Anterior cingulate cortex (tissue), 58 donors: Measurements from ENCODE around the gene UNC5C.

Source experiments
- DNase-seq, 58 donors: peaks; one replicate each; lab custom pipeline; 2025; lab: John Stamatoyannopoulos, UW

Gene UNC5C

GRCh38 chr4:95238554-95238953, 310.2 kb downstream of the UNC5C start:
- DNase-seq = no peak

GRCh38 chr4:95232358-95233156, 316.2 kb downstream of the UNC5C start:
- DNase-seq = peak in 25 of 58 donors; percentile 7 to 88 (median 38)

- no peak for DNase-seq
Measured at GRCh38 chr4:95231681-95232080, 317.1 kb downstream of the UNC5C start.

GRCh38 chr4:95225849-95226248, 322.9 kb downstream of the UNC5C start:
- DNase-seq = peak in 1 of 58 donors; percentile 19

- DNase-seq = no peak
Measured at GRCh38 chr4:95224402-95224801, 324.4 kb downstream of the UNC5C start.

- DNase-seq = no peak
Measured at GRCh38 chr4:95220205-95221175, 328.3 kb downstream of the UNC5C start.

- no peak for DNase-seq
Measured at GRCh38 chr4:95219109-95219508, 329.7 kb downstream of the UNC5C start.

GRCh38 chr4:95217197-95217596, 331.6 kb downstream of the UNC5C start:
- DNase-seq = no peak

- DNase-seq = no peak
Measured at GRCh38 chr4:95216636-95217035, 332.1 kb downstream of the UNC5C start.

GRCh38 chr4:95215991-95216605, 332.7 kb downstream of the UNC5C start:
- DNase-seq = no peak

- DNase-seq = no peak
Measured at GRCh38 chr4:95215043-95215442, 333.7 kb downstream of the UNC5C start.

- DNase-seq = no peak
Measured at GRCh38 chr4:95214408-95214807, 334.4 kb downstream of the UNC5C start.

- peak in 22 of 58 donors; percentile 5 to 43 (median 24) for DNase-seq
Measured at GRCh38 chr4:95213366-95213765, 335.4 kb downstream of the UNC5C start.

GRCh38 chr4:95212692-95213091, 336.1 kb downstream of the UNC5C start:
- DNase-seq = no peak

- DNase-seq = no peak
Measured at GRCh38 chr4:95209927-95210326, 338.8 kb downstream of the UNC5C start.

GRCh38 chr4:95204873-95205272, 343.9 kb downstream of the UNC5C start:
- DNase-seq = peak in 4 of 58 donors; percentile 24 to 44 (median 26)

- DNase-seq = peak in 13 of 58 donors; percentile 8 to 52 (median 23)
Measured at GRCh38 chr4:95204267-95204844, 344.4 kb downstream of the UNC5C start.

GRCh38 chr4:95198961-95199360, 349.8 kb downstream of the UNC5C start:
- no peak for DNase-seq

GRCh38 chr4:95197353-95197752, 351.4 kb downstream of the UNC5C start:
- no peak for DNase-seq
